Astrocyte (in vitro differentiated cells and primary cell): ENCODE results near the gene ARHGAP25.

Source experiments
- CTCF ChIP-seq: IDR thresholded peaks from 2 replicates; pipeline ENCODE4 v1.5.1; 2011; ENCODE audit warnings: low read depth, mild to moderate bottlenecking, inconsistent platforms, low read length, moderate library complexity; ENCODE audit not compliant: insufficient read depth
- EZH2 ChIP-seq: IDR thresholded peaks from 2 replicates; pipeline ENCODE4 v1.6.1; 2012; ENCODE audit warnings: mild to moderate bottlenecking, low read length, inconsistent platforms; ENCODE audit not compliant: insufficient read depth

- TF ChIP-seq CTCF: no peak
- TF ChIP-seq EZH2: no peak
Measured at GRCh38 chr2:68775272-68775842, 40.7 kb downstream of the ARHGAP25 start.
